ENCODE data around the gene MTMR4.

The MTMR4 gene

DNA sequence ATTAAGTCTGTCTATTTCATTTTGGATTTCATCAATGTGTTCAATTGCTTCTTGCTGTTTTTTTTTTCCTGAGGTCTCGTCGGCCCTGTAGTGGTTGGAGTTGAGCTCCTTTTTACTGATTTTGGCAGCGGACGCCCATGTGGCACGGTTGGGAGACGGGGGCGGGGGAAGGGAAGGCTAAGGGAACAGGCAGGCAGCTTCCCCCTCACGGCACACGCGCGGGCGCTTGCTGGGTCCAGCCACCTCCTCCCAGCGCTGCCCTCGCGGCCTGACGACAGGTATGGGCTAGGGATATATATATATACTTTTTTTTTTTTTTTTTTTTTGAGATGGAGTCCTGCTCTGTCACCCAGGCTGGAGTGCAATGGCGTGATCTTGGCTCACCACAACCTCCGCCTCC is 37.6 kb downstream of the MTMR4 start:
- Histone ChIP-seq H3K4me3 (ENCODE audit: low read length) (no peak overlapping the region), H3K27ac (ENCODE audit: low read depth, low read length) (no peak overlapping the region), H3K36me3 (ENCODE audit: control insufficient read depth, insufficient read depth, low read length) (no peaks in the 10 kb centered on the region), H3K27me3 (ENCODE audit: control insufficient read depth, insufficient read depth, low read length) (no peaks in the 10 kb centered on the region), H3K9ac (ENCODE audit: low read length) (no peak overlapping the region), H3K4me1 (ENCODE audit: control insufficient read depth, insufficient read depth, low read length) (no peaks in the 10 kb centered on the region)

DNA sequence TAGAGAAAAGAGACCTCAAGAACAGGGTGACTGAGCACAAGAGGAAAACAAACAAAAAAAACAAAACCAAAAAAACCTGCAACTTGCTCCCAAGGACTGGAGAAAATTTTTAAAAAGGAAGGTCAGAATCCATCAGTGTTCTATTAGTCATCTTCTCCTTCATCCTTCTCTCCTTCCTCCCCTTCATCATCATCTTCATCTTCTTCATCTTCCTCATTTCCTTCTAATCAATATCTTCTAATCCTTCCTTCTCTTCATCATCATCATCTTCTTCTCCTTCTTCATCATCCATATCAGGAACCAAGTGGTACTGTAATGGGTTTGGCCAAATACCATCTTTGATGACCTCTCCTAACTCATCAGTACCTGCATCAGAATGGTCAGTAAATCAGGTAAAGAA is 38.5 kb downstream of the MTMR4 start:
- H3K4me3 ChIP-seq (ENCODE audit: low read length), result no peak overlapping the region

DNA sequence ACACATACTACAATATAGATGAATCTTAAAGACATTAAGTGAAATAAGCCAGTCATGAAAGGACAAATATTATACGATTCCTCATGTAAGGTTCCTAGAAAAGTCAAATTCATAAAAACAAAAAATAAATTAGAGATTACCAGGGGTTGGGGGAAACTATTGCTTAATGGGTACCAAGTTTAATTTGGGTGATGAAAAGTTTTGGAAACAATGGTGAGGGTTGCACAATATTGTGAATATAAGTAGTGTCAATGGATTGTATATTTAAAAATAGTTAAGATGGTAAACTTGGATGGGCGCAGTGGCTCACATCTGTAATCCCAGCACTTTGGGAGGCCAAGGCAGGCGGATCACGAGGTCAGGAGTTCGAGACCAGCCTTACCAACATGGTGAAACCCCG is 44.1 kb downstream of the MTMR4 start:
- Histone ChIP-seq H3K9ac (ENCODE audit: low read length) (no peak overlapping the region), H3K36me3 (ENCODE audit: control insufficient read depth, insufficient read depth, low read length) (no peaks in the 10 kb centered on the region), H3K27me3 (ENCODE audit: control insufficient read depth, insufficient read depth, low read length) (no peaks in the 10 kb centered on the region), H3K27ac (ENCODE audit: low read depth, low read length) (no peak overlapping the region), H3K4me1 (ENCODE audit: control insufficient read depth, insufficient read depth, low read length) (no peaks in the 10 kb centered on the region), H3K4me3 (ENCODE audit: low read length) (no peak overlapping the region)

More for the DNA sequence above, 38.5 kb downstream of the MTMR4 start:
- no peaks in the 10 kb centered on the region for H3K36me3 ChIP-seq (ENCODE audit: control insufficient read depth, insufficient read depth, low read length)
- no peak overlapping the region for H3K27ac ChIP-seq (ENCODE audit: low read depth, low read length)
- H3K9ac ChIP-seq (ENCODE audit: low read length), result no peak overlapping the region
- H3K4me1 ChIP-seq (ENCODE audit: control insufficient read depth, insufficient read depth, low read length), result no peaks in the 10 kb centered on the region
- no peaks in the 10 kb centered on the region for H3K27me3 ChIP-seq (ENCODE audit: control insufficient read depth, insufficient read depth, low read length)

DNA sequence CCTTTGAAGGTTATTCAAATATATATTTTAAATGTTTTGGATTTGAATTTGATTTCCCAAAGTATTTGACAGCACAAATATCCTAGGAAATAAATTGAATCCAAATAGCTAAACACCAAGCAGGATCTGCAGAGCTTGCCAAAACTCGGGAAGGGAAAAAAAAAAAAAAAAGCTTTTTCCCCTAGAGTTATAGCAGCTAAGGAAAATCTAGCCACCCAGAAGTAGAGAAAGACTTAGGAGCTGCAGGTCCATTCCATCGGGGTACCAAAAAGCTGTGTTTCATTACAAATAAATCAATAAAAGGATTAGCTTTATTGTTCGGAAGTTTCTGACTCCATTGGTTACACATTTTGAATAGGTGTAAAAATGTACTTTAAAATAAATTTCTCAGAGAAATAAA is 45.5 kb downstream of the MTMR4 start:
- H3K27me3 ChIP-seq (ENCODE audit: control insufficient read depth, insufficient read depth, low read length), result no peaks in the 10 kb centered on the region

DNA sequence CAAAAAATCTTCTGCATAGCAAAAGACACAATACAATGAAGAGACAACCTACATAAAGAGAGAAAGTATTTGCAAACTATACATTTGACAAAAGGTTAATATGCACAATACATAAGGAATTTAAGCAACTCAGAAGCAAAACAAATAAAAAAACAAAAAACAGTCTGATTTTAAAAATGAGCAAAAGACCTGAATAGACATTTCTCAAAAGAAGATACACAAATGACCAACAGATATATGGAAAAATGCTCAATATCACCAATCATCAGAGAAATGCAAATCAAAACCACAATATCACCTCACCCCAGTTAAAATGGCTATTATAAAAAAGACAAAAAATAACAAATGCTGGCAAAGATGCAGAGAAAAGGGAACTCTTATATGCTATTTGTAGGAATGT is 58.9 kb downstream of the MTMR4 start:
- no peaks in the 10 kb centered on the region for H3K27me3 ChIP-seq (ENCODE audit: control insufficient read depth, insufficient read depth, low read length)
- no peak overlapping the region for H3K4me3 ChIP-seq (ENCODE audit: low read length)
- no peak overlapping the region for H3K9ac ChIP-seq (ENCODE audit: low read length)
- no peaks in the 10 kb centered on the region for H3K4me1 ChIP-seq (ENCODE audit: control insufficient read depth, insufficient read depth, low read length)
- H3K36me3 ChIP-seq (ENCODE audit: control insufficient read depth, insufficient read depth, low read length), result no peaks in the 10 kb centered on the region
- no peak overlapping the region for H3K27ac ChIP-seq (ENCODE audit: low read depth, low read length)

More for the DNA sequence above, 45.5 kb downstream of the MTMR4 start:
- no peaks in the 10 kb centered on the region for H3K36me3 ChIP-seq (ENCODE audit: control insufficient read depth, insufficient read depth, low read length)
- no peaks in the 10 kb centered on the region for H3K4me1 ChIP-seq (ENCODE audit: control insufficient read depth, insufficient read depth, low read length)
- H3K4me3 ChIP-seq (ENCODE audit: low read length), result no peak overlapping the region
- no peak overlapping the region for H3K9ac ChIP-seq (ENCODE audit: low read length)
- no peak overlapping the region for H3K27ac ChIP-seq (ENCODE audit: low read depth, low read length)

DNA sequence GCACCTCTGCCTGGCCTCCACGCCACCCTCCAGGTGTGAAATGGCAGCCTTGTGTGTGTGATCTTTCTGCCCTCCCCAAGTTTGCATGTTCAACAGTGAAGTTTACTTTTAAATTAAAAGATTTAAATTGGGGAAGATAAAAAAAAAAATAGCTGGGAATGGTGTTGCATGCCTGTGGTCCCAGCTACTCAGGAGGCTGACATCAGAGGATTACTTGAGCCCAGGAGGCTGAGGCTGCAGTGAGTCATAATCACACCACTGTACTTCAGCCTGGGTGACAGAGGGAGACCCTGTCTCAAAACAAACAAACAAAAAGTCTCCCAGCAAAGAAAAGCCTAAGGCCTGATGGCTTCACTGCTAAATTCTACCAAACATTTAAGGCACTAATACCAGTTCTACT is 61.7 kb downstream of the MTMR4 start:
- no peak overlapping the region for H3K4me3 ChIP-seq (ENCODE audit: low read length)
- H3K4me1 ChIP-seq (ENCODE audit: control insufficient read depth, insufficient read depth, low read length), result no peaks in the 10 kb centered on the region

DNA sequence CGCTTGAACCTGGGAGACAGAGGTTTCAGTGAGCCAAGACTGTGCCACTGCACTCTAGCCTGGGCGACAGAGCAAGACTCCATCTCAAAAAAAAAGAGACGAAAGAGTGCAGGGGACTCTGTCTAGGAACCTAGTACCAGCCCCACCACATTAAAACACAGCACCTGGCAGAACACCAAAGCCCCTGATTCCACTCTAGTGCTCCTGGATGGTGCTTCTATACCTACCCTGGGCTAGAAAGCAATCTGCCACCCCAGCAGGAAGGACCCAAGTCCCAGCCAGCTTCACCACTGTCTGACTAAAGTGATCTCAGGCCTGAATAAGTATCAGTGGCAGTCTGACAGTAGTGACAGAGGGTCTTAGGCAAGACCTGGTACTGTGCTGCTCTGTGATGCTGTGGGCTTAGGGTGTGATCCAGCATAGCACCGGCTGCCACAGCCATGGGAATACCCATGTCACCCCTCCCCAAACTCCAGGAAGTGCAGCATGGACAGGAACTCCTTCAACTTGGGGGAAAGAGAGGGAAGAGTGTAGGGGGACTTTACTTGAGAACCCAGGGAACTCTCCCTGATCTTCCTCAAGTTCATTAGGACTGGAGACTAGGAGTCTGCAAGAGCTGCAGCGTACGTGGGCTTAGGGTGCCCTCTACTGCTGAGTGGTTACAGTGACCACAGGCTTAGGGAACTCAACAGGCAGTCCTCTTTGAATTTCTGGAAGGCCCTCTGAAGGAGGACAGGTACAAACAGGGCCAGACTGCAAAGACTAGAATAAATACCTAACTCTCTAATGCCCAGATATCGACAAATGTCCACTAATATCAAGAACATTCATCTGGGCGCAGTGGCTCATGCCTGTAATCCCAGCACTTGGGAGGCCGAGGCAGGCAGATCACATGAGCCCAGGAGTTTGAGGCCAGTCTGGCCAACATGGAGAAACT is 67.1 kb downstream of the MTMR4 start:
- H3K9ac ChIP-seq (ENCODE audit: low read length), result no peak overlapping the region
- H3K4me3 ChIP-seq (ENCODE audit: low read length), result no peak overlapping the region
- no peaks in the 10 kb centered on the region for H3K27me3 ChIP-seq (ENCODE audit: control insufficient read depth, insufficient read depth, low read length)
- no peaks in the 10 kb centered on the region for H3K4me1 ChIP-seq (ENCODE audit: control insufficient read depth, insufficient read depth, low read length)
- no peak overlapping the region for H3K27ac ChIP-seq (ENCODE audit: low read depth, low read length)
- no peaks in the 10 kb centered on the region for H3K36me3 ChIP-seq (ENCODE audit: control insufficient read depth, insufficient read depth, low read length)

More for the DNA sequence above, 61.7 kb downstream of the MTMR4 start:
- no peak overlapping the region for H3K27ac ChIP-seq (ENCODE audit: low read depth, low read length)
- no peak overlapping the region for H3K9ac ChIP-seq (ENCODE audit: low read length)
- no peaks in the 10 kb centered on the region for H3K27me3 ChIP-seq (ENCODE audit: control insufficient read depth, insufficient read depth, low read length)
- H3K36me3 ChIP-seq (ENCODE audit: control insufficient read depth, insufficient read depth, low read length), result no peaks in the 10 kb centered on the region

DNA sequence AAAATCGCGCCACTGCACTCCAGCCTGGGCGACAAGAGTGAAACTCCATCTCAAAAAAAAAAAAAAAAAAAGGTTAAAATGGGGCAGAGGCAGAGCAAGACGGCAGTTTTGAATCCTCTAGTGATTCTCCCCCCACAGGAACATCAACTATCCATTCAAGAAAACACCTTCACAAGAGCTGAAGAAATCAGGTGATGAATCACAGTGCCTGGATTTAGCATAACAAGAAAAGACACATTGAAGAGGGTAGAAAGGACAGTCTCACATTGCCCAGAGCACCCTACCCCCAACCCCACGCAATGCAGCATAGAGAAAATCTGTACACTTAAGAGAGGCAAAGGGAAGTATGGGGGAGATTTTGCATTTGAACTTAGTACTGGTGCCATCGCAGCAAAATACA is 68.4 kb downstream of the MTMR4 start:
- Histone ChIP-seq H3K36me3 (ENCODE audit: control insufficient read depth, insufficient read depth, low read length) (no peaks in the 10 kb centered on the region), H3K4me1 (ENCODE audit: control insufficient read depth, insufficient read depth, low read length) (no peaks in the 10 kb centered on the region), H3K27ac (ENCODE audit: low read depth, low read length) (no peak overlapping the region), H3K9ac (ENCODE audit: low read length) (no peak overlapping the region), H3K4me3 (ENCODE audit: low read length) (no peak overlapping the region), H3K27me3 (ENCODE audit: control insufficient read depth, insufficient read depth, low read length) (no peaks in the 10 kb centered on the region)
